PC-3 (cell line): Measurements from ENCODE around the gene CRYGA.

Experiments
- EZH2phosphoT487 ChIP-seq: fragments of 300-600 bp; sonication (generic); IDR thresholded peaks from 2 replicates; pipeline ENCODE4 v1.6.1; 2018; ENCODE audit warnings: mild to moderate bottlenecking, antibody characterized with exemption, low read length, borderline replicate concordance
- TF ChIP-seq, protein P1 (sequence below): fragments of 300-600 bp; sonication (generic); conservative IDR thresholded peaks from 2 replicates; pipeline ENCODE4 v1.5.1; 2017; ENCODE audit warnings: antibody characterized with exemption, low read depth, mild to moderate bottlenecking, low read length

DNA sequence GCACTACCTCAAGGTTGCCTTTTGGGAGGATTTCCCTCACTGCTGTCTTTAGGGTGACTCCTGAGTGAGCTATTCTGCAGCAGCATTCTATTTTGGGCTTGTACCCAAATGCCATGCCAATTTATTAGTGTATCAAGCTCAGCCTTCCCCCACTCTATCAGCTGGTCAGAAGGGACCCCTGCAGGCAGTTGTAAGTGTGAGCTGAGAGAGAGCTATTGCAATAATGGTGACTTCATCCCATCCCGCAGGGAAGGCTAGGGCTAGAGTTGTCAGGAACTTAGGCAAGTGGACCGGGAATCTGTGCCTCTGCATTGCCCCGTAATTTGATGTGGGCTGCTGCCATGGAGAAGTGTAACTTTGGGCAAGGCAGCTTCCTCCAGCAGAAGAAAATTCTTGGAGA is 15.6 kb downstream of the CRYGA start:
- TF ChIP-seq, protein P1, sequence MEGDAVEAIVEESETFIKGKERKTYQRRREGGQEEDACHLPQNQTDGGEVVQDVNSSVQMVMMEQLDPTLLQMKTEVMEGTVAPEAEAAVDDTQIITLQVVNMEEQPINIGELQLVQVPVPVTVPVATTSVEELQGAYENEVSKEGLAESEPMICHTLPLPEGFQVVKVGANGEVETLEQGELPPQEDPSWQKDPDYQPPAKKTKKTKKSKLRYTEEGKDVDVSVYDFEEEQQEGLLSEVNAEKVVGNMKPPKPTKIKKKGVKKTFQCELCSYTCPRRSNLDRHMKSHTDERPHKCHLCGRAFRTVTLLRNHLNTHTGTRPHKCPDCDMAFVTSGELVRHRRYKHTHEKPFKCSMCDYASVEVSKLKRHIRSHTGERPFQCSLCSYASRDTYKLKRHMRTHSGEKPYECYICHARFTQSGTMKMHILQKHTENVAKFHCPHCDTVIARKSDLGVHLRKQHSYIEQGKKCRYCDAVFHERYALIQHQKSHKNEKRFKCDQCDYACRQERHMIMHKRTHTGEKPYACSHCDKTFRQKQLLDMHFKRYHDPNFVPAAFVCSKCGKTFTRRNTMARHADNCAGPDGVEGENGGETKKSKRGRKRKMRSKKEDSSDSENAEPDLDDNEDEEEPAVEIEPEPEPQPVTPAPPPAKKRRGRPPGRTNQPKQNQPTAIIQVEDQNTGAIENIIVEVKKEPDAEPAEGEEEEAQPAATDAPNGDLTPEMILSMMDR: no peak
- no peak for TF ChIP-seq EZH2phosphoT487
